ENCODE measurements around the gene DYNLRB1. TPM values are rescaled to one million over a fixed set of nuclear protein-coding genes. Genes with fewer than 3 reads are reported as not detected.
A peak's percentile ranks its signal among the peaks of the same experiment; 100 is the strongest.

DYNLRB1 gene
- total RNA-seq, 6 donors from 2014 or later = 77.5 to 156 (median 122) TPM

DNA sequence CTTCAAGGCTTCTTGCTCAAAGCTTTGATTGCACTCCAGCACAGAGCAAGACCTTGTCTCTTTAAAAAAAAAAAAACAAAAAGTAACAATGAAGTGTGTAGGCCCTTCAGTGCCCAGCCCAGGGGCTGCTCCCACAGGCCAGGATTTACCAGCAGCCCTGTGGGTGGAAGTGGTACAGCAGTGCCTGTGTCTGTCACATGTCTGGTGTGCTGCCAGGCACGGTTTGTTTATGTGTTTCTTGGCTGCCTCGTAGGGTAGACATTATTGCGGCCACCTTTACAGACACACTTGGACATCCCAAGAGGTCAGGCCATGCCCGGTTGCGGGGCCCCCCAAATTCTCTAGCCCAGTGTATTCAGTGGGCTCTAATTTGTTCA is 12.7 kb downstream of the DYNLRB1 start:
- Histone ChIP-seq H3K27ac (peak overlapping the region; percentile 27 to 54 (median 36)), H3K36me3 (peaks cover 11 to 68% (median 61%) of the 10 kb centered on the region in 4 donors), H3K9me3 (no peaks in the 10 kb centered on the region), H3K4me3 (no peak overlapping the region), H3K4me1 (peaks cover 40 to 62% (median 46%) of the 10 kb centered on the region in 4 donors), H3K27me3 (no peaks in the 10 kb centered on the region)
- ATAC-seq (ENCODE audit: low FRiP score in 2 of 2) (peak in 1 of 2 donors; percentile 71), DNase-seq (peak in 1 of 2 donors; percentile 87)
- 48 to 52% methylated on average over 5 of the region's 5 CpGs for WGBS, 2 donors
- TF ChIP-seq EP300 (IDR thresholded peaks at IDR 0.05) (peak in 1 of 4 donors; percentile 3), POLR2AphosphoS5 (IDR thresholded peaks at IDR 0.05) (peak in 1 of 2 donors; percentile 50), POLR2A (IDR thresholded peaks at IDR 0.05) (no peak)
- TF ChIP-seq, protein P1, sequence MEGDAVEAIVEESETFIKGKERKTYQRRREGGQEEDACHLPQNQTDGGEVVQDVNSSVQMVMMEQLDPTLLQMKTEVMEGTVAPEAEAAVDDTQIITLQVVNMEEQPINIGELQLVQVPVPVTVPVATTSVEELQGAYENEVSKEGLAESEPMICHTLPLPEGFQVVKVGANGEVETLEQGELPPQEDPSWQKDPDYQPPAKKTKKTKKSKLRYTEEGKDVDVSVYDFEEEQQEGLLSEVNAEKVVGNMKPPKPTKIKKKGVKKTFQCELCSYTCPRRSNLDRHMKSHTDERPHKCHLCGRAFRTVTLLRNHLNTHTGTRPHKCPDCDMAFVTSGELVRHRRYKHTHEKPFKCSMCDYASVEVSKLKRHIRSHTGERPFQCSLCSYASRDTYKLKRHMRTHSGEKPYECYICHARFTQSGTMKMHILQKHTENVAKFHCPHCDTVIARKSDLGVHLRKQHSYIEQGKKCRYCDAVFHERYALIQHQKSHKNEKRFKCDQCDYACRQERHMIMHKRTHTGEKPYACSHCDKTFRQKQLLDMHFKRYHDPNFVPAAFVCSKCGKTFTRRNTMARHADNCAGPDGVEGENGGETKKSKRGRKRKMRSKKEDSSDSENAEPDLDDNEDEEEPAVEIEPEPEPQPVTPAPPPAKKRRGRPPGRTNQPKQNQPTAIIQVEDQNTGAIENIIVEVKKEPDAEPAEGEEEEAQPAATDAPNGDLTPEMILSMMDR (IDR thresholded peaks at IDR 0.05) = peak in 4 of 6 experiments; percentile 11 to 42 (median 16)

DNA sequence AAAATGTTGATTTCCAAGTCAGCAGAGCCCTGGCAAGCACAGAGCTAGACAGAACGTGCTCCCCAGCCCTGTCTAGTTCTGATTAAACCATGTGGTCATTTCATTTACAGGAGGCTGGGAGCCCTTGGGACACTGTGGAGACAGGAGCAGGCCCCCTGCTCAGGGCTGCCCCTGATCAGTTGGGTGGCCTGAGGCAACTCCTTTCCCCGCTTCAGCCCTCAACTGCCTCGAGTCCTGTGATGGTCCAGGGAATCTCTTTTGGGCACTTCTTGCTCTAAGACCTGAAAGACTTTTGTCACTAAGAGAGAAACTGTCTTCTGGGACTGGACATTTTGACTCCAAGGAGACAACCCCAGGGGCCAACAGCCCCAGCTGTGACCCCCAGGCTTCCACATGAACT is 13.5 kb downstream of the DYNLRB1 start:
- no peak overlapping the region for H3K4me3 ChIP-seq
- H3K36me3 ChIP-seq = peaks cover 17 to 75% (median 69%) of the 10 kb centered on the region in 4 donors
- DNase-seq (no peak), ATAC-seq (ENCODE audit: low FRiP score in 2 of 2) (no peak)
- H3K4me1 ChIP-seq = peaks cover 39 to 55% (median 41%) of the 10 kb centered on the region in 4 donors
- WGBS, 2 donors = 81 to 93% methylated on average over 3 of the region's 3 CpGs
- H3K27ac ChIP-seq = peak overlapping the region in 3 of 4 donors; percentile 27 to 54 (median 31)
- no peaks in the 10 kb centered on the region for H3K9me3 ChIP-seq
- TF ChIP-seq POLR2AphosphoS5 (IDR thresholded peaks at IDR 0.05) (no peak), EP300 (IDR thresholded peaks at IDR 0.05) (no peak), POLR2A (IDR thresholded peaks at IDR 0.05) (no peak)
- TF ChIP-seq, protein P1 (IDR thresholded peaks at IDR 0.05) = no peak
- H3K27me3 ChIP-seq = no peaks in the 10 kb centered on the region

DNA sequence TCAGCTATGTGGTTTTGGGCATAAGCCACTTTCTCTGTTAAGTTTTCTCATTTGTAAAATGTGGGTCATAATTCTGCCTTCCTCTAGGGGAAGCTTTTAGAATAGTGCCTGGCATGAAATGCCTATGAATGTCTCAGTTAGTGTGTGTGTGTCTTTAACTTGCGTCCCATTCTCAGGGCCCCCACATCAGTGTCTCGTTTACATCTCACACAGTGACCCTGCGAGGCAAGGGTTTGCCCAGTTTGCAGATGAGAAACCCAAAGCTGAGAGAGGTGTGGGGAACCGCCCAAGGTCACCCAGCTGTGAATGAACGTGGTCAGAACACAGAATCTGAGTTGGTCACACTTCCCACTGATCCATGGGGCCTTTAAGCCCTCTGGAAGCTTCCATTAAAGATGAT is 14.1 kb downstream of the DYNLRB1 start:
- H3K27ac ChIP-seq = no peak overlapping the region
- DNase-seq (no peak), ATAC-seq (ENCODE audit: low FRiP score in 2 of 2) (no peak)
- 84 to 88% methylated on average over 5 of the region's 5 CpGs for WGBS, 2 donors
- peaks cover 23 to 81% (median 73%) of the 10 kb centered on the region in 4 donors for H3K36me3 ChIP-seq
- H3K9me3 ChIP-seq = no peaks in the 10 kb centered on the region
- no peaks in the 10 kb centered on the region for H3K27me3 ChIP-seq
- no peak overlapping the region for H3K4me3 ChIP-seq
- TF ChIP-seq, protein P1 (IDR thresholded peaks at IDR 0.05) = no peak
- peaks cover 33 to 49% (median 35%) of the 10 kb centered on the region in 4 donors for H3K4me1 ChIP-seq

DNA sequence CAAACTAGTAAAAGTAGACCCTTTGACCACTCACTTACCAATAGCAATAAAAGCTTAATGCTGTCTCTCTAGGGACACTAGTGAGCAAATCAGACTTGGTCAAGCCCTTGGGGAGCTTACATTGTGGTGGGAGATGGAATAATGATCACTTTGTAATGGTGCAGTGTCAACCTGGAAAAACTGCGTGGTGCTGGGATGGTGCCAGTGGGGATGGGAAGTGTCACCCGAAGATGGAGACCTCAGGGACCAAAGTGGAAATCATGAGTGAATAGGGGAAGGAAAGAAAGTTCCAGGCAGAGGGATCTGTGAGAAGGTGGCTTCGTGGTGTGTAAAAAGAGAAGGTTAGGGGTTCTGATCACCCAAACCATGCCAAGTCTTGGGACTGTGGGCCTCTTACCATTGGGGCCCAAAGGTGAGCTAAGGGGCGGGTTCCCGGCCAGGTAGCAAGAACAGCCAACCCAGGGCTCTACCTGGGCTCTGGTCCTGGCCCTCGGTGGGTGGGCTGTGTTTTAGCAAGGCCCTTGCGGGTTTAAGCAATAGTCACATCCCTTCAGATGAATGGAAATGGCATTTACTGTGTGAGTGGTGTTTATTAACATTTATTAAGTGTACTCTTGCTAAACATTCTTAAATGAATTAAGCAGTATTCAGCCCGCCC is 15.5 kb downstream of the DYNLRB1 start:
- Histone ChIP-seq H3K4me1 (peaks cover 20 to 35% (median 22%) of the 10 kb centered on the region in 4 donors), H3K4me3 (no peak overlapping the region), H3K27me3 (no peaks in the 10 kb centered on the region), H3K36me3 (peaks cover 33 to 93% (median 83%) of the 10 kb centered on the region in 4 donors), H3K9me3 (no peaks in the 10 kb centered on the region), H3K27ac (peak overlapping the region in 1 of 4 donors; percentile 20)
- TF ChIP-seq POLR2AphosphoS5 (IDR thresholded peaks at IDR 0.05) = no peak
- no peak for TF ChIP-seq POLR2A (IDR thresholded peaks at IDR 0.05)
- no peak for TF ChIP-seq EP300 (IDR thresholded peaks at IDR 0.05)
- TF ChIP-seq, protein P1 (IDR thresholded peaks at IDR 0.05) = no peak
- WGBS, 2 donors = 77 to 90% methylated on average over 8 of the region's 8 CpGs
- ATAC-seq (ENCODE audit: low FRiP score in 2 of 2) (no peak), DNase-seq (no peak)

DNA sequence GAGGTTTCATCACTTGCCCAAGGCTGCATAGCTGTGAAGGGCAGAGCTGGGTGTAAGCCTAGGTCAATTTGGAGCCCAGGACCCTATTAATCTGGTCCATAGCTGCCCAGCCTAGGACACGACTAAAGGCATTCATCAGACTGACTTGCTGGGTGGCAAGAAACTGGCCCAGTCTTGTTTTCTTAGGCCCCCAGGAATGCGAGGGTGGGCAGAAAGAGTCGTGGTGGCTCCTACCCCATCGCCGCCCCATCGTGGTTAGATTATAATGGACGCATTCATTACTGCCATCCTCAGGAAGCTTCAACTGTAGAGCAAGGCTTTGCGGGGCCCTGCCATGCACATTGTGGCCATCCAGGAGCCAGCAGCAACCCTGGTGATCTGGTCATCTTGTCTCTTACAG is 16.1 kb downstream of the DYNLRB1 start:
- TF ChIP-seq EP300 (IDR thresholded peaks at IDR 0.05) = no peak
- TF ChIP-seq POLR2AphosphoS5 (IDR thresholded peaks at IDR 0.05) = no peak
- TF ChIP-seq, protein P1 (IDR thresholded peaks at IDR 0.05) = no peak
- TF ChIP-seq POLR2A (IDR thresholded peaks at IDR 0.05) = no peak
- peaks cover 31 to 93% (median 83%) of the 10 kb centered on the region in 4 donors for H3K36me3 ChIP-seq
- H3K4me1 ChIP-seq = peaks cover 16 to 29% (median 17%) of the 10 kb centered on the region in 4 donors
- ATAC-seq (ENCODE audit: low FRiP score in 2 of 2) (no peak), DNase-seq (no peak)
- H3K4me3 ChIP-seq = no peak overlapping the region
- H3K27me3 ChIP-seq = no peaks in the 10 kb centered on the region
- H3K27ac ChIP-seq = no peak overlapping the region
- no peaks in the 10 kb centered on the region for H3K9me3 ChIP-seq
- WGBS, 2 donors = 86% methylated on average over 8 of the region's 8 CpGs
